ENCODE measurements around the gene SLC6A6. TPM values are rescaled to one million over a fixed set of nuclear protein-coding genes. Genes with fewer than 3 reads are reported as not detected.
A peak's percentile ranks its signal among the peaks of the same experiment; 100 is the strongest.

Gene SLC6A6
- total RNA-seq, 1 experiment from 2014 or later, result 72.6 TPM

DNA sequence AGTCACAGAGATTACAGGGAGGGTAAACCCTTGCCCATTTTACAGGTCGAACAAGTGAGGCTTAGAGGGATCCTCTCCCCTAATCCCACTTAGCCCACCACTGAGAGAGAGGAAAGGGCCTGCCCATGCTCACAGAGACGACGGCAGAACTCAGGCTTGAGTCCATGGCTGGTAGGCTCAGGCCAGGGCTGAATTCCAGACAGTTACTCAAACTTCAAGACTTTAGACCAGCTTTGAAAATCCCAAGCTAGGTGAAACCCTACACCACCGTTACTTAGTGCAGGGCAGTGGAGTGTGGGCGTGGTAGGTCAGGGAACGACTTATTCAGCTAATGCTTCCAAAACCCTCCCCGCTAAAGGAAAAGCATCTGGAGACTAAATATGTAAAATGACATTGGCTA lies 121.4 kb downstream of the SLC6A6 start:
- Mint-ChIP-seq H3K4me3 (no peak overlapping the region), H3K27me3 (ENCODE audit: low read depth) (peaks cover 1% of the 10 kb centered on the region), H3K27ac (no peak overlapping the region; a peak in 1 of 7 replicates), H3K9me3 (no peaks in the 10 kb centered on the region), H3K4me1 (peaks cover 12 to 18% of the 10 kb centered on the region in 2 experiments), H3K36me3 (ENCODE audit: insufficient read depth in 1 of 3, low read depth in 3 of 3) (no peaks in the 10 kb centered on the region; a peak in 1 of 7 replicates)
- H3K4ac ChIP-seq (ENCODE audit: low read depth, low read length), result no peak overlapping the region
- TF ChIP-seq, protein P1, sequence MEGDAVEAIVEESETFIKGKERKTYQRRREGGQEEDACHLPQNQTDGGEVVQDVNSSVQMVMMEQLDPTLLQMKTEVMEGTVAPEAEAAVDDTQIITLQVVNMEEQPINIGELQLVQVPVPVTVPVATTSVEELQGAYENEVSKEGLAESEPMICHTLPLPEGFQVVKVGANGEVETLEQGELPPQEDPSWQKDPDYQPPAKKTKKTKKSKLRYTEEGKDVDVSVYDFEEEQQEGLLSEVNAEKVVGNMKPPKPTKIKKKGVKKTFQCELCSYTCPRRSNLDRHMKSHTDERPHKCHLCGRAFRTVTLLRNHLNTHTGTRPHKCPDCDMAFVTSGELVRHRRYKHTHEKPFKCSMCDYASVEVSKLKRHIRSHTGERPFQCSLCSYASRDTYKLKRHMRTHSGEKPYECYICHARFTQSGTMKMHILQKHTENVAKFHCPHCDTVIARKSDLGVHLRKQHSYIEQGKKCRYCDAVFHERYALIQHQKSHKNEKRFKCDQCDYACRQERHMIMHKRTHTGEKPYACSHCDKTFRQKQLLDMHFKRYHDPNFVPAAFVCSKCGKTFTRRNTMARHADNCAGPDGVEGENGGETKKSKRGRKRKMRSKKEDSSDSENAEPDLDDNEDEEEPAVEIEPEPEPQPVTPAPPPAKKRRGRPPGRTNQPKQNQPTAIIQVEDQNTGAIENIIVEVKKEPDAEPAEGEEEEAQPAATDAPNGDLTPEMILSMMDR (conservative IDR thresholded peaks at IDR 0.05), result no peak
- H4K91ac ChIP-seq (ENCODE audit: insufficient read length, low read depth, low read length), result no peak overlapping the region
- H2BK12ac ChIP-seq (ENCODE audit: insufficient read length, low read depth, low read length), result no peak overlapping the region
- no peak overlapping the region for H3K18ac ChIP-seq (ENCODE audit: insufficient read length, low read depth, low read length)
- no peak overlapping the region for H4K5ac ChIP-seq (ENCODE audit: insufficient read length, low read depth, low read length)
- H3K4me1 ChIP-seq (ENCODE audit: insufficient read depth, low read length), result no peaks in the 10 kb centered on the region
- no peak overlapping the region for H3T11ph ChIP-seq (ENCODE audit: low read length)
- H2BK20ac ChIP-seq (ENCODE audit: low read depth, low read length, poor library complexity, severe bottlenecking), result no peak overlapping the region
- no peak overlapping the region for H3K23ac ChIP-seq (ENCODE audit: insufficient read length, low read depth, low read length)
- H4K8ac ChIP-seq (replicated peaks; ENCODE audit: insufficient read length, low read depth, low read length), result no peak overlapping the region
- H3K79me1 ChIP-seq (ENCODE audit: insufficient read depth, low read depth, low read length, poor library complexity, severe bottlenecking), result no peaks in the 10 kb centered on the region
- H3K56ac ChIP-seq (ENCODE audit: insufficient read length, low read depth, low read length), result no peak overlapping the region
- H3K9ac ChIP-seq (ENCODE audit: extremely low read depth, insufficient read length, low read length), result no peak overlapping the region
- H3K27ac ChIP-seq (ENCODE audit: insufficient read length, low read depth, low read length), result no peak overlapping the region
- no peaks in the 10 kb centered on the region for H4K20me1 ChIP-seq (ENCODE audit: control insufficient read depth, insufficient read depth, insufficient read length)
- no peak overlapping the region for H3K4me2 ChIP-seq (ENCODE audit: insufficient read depth, insufficient read length, low read length)
- H2BK120ac ChIP-seq (ENCODE audit: low read depth, low read length, poor library complexity, severe bottlenecking), result no peak overlapping the region
- no peak overlapping the region for H2BK15ac ChIP-seq (ENCODE audit: low read depth, low read length)
- DNase-seq, result peak; percentile 15
- no peak overlapping the region for H2BK5ac ChIP-seq (ENCODE audit: insufficient read length, low read length)
- no peaks in the 10 kb centered on the region for H3K9me3 ChIP-seq (ENCODE audit: control insufficient read depth, low read depth, low read length)
- no peak overlapping the region for H2AFZ ChIP-seq (ENCODE audit: low read length)
- no peak overlapping the region for H2AK5ac ChIP-seq (ENCODE audit: insufficient read length, low read length)
- no peak overlapping the region for H3K14ac ChIP-seq (ENCODE audit: insufficient read depth, low read length)
- no CpG with 5 or more reads among the region's 7 CpGs for WGBS (ENCODE audit: extremely low coverage, insufficient read length, low lambda C conversion rate)
- no peaks in the 10 kb centered on the region for H3K79me2 ChIP-seq (ENCODE audit: insufficient read depth, low read length)
- H3K27me3 ChIP-seq (ENCODE audit: insufficient read depth, low read length), result no peaks in the 10 kb centered on the region
- H3K23me2 ChIP-seq (ENCODE audit: insufficient read length, low read depth, low read length, poor library complexity, severe bottlenecking), result no peaks in the 10 kb centered on the region

Measured in H9 (cell line).